HG03457 (cell line): ENCODE measurements around the gene RNGTT.
"Not testable (repeated sequence)": the region's sequence is repeated elsewhere in the genome, so short reads cannot be mapped to it uniquely, and the experiment has no call there.

Experiments
- ATAC-seq: cut with Tn5 transposase; IDR thresholded peaks from one replicate; pipeline ENCODE4 v1.9.1; 2021; ENCODE audit warnings: moderate number of reproducible peaks; ENCODE audit not compliant: unreplicated experiment

Gene RNGTT

GRCh38 chr6:88972504-88973423 lies 9.3 kb upstream of the RNGTT start:
- ATAC-seq = no peak

DNA sequence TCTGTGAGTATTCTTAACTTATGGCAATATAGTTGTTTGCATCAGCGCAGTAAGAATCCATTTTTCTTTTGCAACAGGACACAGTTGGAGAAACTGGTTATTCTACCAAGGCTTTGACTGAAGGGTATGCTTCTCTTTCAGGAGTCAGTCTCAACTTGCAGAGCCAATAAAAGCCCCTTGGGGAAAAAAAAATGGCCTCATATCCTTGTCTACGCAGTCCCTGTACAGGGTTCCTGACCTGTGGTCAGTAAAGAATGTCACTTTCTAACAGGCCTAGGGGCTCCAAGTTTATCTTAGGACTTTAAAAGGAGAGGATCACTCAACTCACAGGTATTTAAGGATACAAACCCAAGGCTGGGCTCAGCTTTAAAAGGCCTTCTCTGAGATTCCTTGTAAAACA lies 6.9 kb upstream of the RNGTT start:
- no peak for ATAC-seq

DNA sequence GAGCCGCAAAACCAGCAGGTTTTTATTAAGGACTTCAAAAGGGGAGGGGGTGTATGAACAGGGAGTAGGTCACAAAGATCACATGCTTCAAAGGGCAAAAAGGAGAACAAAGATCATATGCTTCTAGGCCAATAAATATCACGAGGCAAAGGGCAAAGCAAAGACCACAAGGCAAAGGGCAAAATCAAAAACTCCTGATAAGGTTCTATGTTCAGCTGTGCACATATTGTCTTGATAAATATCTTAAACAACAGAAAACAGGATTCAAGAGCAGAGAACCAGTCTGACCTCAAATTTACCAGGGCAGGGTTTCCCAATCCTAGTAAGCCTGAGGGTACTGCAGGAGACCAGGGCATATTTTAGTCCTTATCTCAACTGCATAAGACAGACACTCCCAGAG lies 5.8 kb upstream of the RNGTT start:
- ATAC-seq = not testable (repeated sequence)

- ATAC-seq = no peak
Measured at GRCh38 chr6:88967891-88968290, 4.5 kb upstream of the RNGTT start.

DNA sequence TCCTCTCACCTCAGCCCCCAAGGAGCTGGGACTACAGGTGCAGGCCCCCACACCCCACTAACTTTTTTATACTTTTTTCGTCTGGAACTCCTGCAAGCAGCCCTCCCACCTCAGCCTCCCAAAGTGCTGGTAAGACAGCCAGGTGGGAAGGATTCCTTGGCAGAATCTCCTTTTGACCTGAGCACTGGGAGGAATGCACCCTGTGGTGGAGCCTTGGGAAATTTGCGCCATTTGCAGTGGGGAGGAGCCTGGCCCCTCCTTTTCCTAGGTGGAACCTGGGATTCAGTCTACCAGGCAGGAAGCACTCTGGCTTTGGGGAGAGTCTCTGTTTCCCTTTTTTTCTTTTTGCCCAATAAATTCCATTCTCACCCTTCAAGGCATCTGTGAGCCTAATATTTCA lies 2.3 kb upstream of the RNGTT start:
- no peak for ATAC-seq

GRCh38 chr6:88964509-88964908 lies 1.1 kb upstream of the RNGTT start:
- ATAC-seq = no peak

DNA sequence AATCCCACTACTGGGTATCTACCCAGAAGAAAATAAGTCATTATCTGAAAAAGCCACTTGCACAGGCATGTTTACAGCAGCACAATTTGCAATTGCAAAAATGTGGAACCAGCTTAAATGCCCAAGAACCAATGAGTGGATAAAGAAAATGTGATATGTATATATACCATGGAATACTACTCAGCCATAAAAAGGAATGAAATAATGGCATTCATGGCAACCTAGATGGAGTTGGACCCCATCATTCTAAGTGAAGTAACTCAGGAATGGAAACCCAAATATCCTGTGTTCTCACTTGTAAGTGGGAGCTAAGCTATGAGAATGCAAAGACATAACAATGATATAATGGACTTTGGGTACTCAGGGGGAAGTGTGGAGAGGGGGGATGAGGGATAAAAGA lies 4.6 kb downstream of the RNGTT start:
- ATAC-seq = no peak

- no peak for ATAC-seq
Measured at GRCh38 chr6:88953550-88954386, 9.7 kb downstream of the RNGTT start.

- ATAC-seq = no peak
Measured at GRCh38 chr6:88952065-88952704, 11.2 kb downstream of the RNGTT start.

DNA sequence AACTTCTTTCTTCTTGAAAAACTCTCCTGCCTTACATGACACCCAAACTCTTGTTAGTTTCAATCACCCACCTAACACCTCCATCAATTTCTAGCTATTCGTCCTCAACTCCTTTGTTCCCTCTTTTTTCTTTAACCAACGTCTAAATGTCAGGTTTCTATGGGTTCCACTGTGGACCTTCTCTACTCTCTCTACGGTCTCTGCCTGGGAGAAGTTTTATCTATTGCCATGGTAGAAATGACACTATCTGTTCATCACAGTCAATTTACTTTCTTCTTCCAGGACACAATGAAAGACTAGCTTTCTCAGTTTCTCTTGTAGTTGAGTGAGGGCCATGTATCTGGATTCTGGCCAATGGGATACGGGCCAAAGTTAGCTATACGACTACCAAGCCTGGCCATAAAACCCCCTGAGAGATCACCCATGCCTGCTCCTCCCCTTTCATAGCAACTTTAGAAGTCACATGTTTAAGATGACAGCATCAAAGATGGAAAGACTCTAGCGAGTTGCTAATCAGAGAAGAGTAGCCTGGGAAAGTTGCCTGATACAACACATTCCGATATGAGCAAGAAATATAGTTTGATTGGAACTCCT lies 17.9 kb downstream of the RNGTT start:
- ATAC-seq = no peak

DNA sequence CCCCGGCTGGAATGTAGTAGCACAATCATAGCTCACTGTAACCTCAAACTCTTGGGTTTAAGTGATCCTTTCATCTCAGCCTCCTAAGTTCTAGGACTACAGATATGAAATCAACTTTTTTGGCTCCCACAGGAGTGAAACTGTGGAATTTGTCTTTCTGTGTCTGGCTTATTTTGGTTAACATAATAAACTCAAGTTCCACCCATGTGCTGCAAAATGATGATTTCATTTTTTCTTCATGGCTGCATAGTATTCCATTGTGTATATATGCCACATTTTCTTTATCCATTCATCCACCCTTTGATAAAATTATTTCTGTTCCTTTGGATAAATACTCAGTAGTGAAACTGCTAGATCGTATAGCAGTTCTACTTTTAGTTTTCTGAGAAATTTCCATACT lies 29.9 kb downstream of the RNGTT start:
- ATAC-seq = no peak

DNA sequence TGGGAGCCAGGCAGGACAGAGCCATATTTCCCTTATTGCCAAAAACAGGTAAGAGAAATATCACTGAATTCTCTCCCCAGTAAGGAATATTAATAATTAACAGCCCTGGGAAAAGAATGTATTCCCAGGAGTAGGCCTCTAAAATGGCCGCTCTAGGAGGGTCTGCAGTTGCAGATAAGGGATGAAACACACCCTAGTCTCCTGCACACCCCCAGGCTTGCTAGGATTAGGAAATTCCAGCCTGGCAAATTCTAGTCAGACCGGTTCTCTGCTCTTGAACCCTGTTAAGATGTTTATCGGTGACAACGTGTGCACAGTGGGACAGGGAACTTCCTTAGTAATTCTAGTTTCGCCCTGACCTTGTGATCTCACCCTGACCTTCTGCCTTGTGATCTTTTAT lies 31.4 kb downstream of the RNGTT start:
- not testable (repeated sequence) for ATAC-seq

- ATAC-seq = no peak
Measured at GRCh38 chr6:88922775-88923548, 40.5 kb downstream of the RNGTT start.

GRCh38 chr6:88921734-88922133 lies 41.7 kb downstream of the RNGTT start:
- no peak for ATAC-seq

- ATAC-seq = no peak
Measured at GRCh38 chr6:88920774-88921733, 42.4 kb downstream of the RNGTT start.

DNA sequence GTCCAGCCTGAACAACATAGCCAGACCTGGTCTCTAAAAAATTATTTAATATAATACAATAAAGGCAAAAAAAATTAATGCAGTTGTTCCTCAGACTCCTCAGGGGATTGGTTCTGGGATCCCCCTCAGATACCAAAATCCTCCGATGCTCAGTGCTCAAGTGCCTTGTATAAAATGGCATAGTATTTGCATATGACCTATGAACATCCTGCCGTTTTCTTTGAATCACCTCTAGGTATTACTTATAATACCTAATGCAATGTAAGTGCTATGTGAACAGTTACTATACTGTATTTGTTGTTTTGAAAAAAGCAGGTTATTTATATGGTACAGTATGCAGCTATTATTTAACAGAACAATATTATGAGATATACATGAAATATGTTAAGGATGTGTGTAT lies 43.3 kb downstream of the RNGTT start:
- ATAC-seq = no peak

DNA sequence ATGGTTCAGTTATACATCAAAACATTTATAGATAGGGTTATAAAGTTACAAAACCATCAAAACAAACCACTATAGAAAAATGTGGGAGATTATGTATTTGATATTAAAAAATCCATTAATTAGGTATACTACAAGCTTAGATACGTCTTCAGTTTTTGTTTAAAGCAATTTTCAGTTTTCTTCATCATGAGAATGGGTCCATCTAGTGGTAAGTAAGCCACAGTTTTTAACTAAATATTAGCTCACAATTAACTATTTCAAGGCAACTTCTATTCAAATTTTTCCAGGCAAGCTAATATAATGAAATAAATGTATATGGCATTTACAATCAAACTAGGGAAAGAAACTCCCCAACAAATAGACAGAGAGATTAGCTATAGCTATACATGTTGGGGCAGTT lies 44.4 kb downstream of the RNGTT start:
- ATAC-seq = no peak

GRCh38 chr6:88916615-88917208 lies 46.7 kb downstream of the RNGTT start:
- no peak for ATAC-seq
